Lung microvascular endothelial cell (primary cell): ENCODE data around the gene PHC1. TPM values are rescaled to one million over a fixed set of nuclear protein-coding genes. Genes with fewer than 3 reads are reported as not detected.
"Not testable (repeated sequence)": the region's sequence is repeated elsewhere in the genome, so short reads cannot be mapped to it uniquely, and the experiment has no call there.

Experiments
- DNase-seq, 2 donors: peaks; one replicate each; pipeline versions ENCODE4 v3.0.0 to v3.0.0-alpha.2; 2010; ENCODE audit warnings: low read depth in 2 of 2
- total RNA-seq: library from RNA; depleted of rRNA; stranded (reverse); fragments of >200 nt; gene quantifications from 2 replicates; pipeline ENCODE4 v1.2.1, GENCODE V29; 2014

Gene PHC1
- total RNA-seq, 1 donor from 2014 or later = 12.1 TPM

DNA sequence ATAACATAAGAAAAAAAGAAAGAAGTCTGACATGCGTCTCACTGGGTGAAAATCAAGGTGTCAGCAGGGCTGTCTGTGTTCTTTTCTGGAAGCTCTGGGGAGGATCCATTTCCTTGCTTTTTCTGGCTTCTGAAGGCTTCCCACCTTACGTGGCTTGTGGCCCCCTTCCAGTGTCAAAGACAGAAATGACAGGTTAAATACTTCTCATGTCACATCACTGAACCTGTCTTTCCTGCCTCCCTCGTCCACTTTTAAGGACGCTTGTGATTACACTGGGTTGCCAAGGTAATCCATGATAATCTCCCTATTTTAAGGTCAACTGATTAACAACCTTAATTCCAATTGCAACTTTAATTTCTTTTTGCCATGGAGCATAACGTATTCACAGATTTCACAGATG lies 4.6 kb upstream of the PHC1 start:
- DNase-seq = no peak

DNA sequence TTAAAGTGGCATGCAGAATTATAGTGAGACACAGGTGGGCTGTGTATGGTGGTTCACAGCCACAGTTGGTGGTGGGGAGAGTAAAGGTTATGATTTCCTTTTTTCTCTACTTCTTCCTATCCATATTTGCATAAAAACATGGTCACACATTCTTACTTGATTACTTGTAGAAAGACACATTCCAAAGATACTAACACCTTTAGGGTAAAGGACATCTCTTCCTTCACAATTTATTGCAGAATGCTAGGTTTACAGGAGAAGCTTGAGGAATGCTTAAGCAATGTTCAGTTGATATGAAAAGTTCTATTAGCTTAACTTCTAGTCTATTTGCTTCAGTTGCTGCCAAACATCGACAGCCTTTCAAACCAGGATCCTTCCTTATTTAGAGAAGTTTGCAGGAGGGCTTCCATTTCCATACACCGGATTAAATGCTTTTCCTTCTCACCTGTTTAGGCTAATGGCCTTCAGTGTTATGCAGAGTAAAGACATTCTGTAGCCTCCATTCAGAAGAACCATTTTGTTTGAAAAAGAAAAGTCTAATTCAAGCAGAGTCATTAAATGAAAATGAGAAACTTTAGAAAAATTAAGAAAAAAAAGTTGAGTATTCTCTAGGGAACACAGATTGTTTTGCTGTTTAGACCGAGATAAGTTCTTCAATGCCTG lies 2.6 kb upstream of the PHC1 start:
- DNase-seq = no peak

DNA sequence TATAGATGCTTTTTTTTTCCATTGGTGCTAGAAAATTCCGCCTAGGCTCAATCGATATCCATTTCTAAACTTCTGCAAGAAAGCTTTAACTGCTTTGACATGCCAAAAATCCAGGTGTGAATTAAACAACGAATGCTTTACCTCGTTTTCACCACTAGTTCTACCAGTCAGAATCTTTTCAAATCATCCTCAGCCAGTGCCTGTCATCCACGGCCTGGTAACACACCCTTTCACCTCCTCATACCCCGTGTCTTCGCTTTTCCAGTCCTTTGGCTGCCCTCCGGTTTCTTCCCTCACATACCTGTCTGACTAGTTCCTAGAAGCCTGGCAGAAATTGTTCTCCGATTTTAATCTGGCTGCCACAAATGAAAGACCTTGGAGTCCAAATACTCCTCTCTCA lies 1.4 kb upstream of the PHC1 start:
- no peak for DNase-seq

DNA sequence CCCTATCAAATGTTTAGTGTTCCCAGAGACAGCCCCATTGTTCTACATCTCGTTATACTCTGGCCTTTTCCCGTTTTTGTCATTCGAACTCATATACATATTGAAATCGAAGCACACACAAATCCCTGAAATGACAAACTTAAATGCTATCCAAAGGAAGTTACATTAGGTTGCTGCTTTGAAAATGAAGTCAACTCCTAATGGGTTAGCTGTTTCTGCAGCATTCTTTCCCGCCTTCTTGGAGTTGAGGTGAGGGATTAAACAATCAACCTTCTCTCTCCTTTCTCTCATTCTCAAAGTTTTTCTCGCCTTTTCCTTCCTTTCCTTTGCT lies 642 bp upstream of the PHC1 start:
- DNase-seq = peak in 1 of 2 donors; percentile 3

DNA sequence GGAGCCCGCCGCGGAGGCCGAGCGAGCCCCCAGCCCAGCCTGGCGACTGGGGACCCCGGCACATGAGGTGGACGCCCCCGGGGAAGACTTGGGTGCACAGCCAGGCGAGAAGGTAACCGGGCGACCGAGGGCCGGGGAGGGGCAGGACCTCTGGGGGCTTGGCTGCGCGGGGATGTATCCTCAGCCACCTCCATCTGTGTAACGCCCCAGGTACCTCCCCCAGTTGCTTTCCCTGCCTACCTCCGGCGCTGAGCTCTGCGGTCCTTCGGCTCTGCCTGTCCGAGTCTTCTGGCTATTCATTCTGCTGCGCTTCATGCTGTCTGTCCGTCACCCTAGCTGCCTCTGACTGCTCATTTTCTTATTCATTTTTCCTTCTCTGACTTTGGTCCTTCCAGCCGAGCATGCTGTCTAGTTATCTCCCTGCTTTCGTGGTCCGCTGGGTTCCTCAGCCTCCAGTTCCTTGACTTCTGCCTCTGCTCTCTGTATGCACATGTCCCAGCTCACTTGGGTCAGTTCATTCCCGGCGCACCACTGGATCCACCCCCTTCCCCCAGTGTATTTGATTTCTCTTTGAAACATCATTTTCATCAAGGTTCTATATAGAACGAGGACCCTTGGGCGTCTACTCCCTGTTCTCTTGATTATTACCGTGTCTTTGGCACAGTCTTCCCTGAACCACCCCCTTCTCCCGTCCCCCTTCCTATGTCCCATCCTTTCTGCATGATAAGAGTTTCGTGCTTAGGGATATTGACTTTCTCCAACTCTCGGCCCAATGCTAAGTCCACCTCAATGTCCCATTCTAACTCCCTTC lies 612 bp downstream of the PHC1 start:
- peak; percentile 55 to 67 for DNase-seq

DNA sequence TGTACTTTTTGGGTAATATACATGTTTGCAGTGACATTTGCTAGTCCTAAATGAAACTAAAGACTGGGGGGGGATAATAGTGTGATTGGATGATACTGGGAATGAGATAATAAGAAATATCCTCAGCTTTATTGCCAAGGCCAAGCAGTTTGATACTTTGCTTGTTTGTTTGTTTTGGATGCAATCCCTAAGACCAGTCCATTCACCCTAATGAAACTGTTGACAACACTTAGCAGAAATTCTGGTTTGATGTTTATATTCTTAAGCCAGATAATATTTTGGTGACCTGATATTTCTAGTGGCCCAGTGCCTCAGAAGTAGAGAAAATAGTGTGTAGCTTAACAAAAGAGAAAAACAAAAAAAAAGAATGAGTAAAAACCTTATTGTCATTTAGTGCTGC lies 1.8 kb downstream of the PHC1 start:
- no peak for DNase-seq

DNA sequence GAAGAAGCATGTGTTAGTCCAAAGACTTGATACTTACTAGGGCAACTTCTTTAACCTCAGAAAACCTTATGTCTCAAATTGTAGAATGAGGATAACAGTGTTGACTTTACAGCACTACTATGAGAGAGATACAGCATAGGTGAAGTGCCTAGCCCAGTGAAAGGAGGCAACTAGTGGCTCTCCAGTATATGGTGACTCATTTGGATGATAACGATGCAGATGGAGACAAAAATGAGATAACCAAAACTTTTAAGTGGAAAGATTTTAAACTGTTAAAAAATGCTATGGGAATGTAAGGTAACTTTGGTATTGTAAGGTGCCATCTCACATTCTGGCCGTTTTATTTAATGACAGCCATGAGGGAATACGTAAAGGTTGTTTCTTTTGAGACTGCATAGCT lies 2.7 kb downstream of the PHC1 start:
- no peak for DNase-seq

DNA sequence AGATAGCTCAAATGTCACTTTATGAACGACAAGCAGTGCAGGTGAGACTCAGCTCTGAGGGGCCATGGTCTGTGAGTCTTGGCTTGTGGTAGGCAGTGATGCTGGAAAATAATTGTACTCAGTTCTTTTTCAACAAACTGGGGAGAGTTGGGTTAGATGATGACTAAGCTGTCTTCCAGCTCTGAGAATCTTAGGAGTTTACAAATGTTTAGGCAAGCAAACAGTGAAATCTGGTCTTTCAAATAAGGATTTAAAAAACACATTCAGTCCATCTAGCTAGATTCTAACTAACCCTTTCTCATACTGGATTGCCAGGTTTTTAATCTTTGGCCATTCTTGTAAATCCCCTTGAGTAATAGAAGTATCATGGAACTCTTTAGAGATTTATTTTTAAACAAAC lies 3.4 kb downstream of the PHC1 start:
- DNase-seq = no peak

DNA sequence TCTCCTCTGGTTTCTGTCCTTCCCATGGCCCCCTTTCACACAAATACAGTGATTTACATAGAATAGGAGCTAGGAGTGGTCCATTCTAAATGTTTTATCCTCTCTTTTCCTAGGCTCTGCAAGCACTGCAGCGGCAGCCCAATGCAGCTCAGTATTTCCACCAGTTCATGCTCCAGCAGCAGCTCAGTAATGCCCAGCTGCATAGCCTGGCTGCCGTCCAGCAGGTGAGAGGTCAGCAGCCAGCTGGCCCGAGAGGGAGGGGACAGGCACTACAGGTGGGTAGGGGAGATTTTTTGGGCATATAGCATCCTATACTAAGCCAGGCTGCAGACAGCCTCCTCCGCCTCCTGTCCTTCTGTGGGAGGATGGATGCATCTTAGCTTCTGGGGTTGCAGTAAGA lies 5.3 kb downstream of the PHC1 start:
- not testable (repeated sequence) for DNase-seq

DNA sequence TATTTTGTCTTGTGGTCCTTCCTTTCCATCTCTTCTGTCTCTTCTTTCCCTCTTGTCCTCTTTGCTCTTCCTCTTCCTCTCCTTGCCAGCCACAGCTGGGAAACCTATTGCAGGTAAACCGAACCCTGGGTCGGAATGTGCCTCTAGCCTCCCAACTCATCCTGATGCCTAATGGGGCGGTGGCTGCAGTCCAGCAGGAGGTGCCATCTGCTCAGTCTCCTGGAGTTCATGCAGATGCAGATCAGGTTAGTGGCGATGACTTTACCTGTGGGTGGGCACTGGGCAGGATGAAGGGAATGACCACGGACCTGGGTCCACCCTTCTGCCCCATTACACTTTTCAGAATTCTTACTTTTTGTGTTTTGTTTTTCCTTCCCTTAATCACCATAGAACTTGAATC lies 8.2 kb downstream of the PHC1 start:
- no peak for DNase-seq

DNA sequence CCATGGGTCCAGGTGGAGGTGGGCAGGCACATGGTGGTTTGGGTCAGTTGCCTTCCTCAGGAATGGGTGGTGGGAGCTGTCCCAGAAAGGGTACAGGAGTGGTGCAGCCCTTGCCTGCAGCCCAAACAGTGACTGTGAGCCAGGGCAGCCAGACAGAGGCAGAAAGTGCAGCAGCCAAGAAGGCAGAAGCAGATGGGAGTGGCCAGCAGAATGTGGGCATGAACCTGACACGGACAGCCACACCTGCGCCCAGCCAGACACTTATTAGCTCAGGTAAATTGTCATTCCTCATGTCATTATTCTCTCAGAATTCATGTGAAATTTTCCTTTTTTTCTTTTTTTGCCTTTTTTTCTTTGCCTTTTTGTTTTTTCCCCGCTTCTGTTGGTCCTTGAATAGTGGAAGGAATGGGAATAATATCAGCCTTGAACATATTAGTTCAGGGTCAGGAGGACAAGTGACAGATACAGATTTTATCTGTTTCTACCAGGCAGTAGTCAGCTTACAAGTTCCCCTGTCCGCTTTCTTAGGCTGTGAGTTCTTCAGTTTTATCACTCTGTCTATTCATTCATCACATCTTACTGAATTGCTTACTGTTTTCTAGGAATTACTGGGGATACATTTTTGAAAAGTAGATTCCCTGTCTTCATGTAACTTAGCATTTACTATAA lies 16.5 kb downstream of the PHC1 start:
- DNase-seq = not testable (repeated sequence)

DNA sequence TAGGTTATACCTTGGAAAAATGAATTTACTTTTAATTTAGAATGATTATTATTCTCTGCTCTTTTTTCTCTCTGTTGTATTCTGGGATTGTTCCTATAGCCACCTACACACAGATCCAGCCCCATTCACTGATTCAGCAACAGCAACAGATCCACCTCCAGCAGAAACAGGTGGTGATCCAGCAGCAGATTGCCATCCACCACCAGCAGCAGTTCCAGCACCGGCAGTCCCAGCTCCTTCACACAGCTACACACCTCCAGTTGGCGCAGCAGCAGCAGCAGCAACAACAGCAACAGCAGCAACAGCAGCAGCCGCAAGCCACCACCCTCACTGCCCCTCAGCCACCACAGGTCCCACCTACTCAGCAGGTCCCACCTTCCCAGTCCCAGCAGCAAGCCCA lies 18.2 kb downstream of the PHC1 start:
- not testable (repeated sequence) for DNase-seq

DNA sequence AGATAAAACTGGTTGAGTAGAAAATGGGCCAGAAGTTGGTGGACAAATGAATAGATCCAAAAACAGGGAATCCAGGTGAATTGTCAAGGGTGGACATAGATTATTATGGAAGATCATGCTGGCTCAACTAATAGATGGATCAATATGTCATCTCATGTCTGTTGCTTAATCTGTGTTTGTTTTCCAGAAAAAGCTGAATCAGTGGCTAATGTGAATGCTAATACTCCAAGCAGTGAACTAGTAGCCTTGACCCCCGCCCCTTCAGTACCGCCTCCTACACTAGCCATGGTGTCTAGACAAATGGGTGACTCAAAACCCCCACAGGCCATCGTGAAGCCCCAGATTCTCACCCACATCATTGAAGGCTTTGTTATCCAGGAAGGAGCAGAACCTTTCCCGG lies 19.8 kb downstream of the PHC1 start:
- DNase-seq = not testable (repeated sequence)

DNA sequence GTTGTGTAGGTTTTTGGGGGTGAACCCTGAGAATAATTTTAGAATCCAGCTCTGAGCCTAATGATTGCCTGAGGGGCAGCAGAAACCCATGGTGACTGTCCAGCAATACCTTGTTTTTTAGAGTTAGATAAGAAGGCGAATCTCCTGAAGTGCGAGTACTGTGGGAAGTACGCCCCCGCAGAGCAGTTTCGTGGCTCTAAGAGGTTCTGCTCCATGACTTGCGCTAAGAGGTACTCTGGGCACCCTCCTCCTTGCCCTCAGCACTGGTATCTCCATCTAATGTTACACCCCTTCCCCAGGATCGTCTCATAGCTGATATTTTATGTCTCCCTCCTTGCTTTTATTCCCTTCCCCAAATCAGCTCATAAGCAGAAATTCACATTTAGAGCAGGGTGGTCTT lies 22.4 kb downstream of the PHC1 start:
- no peak for DNase-seq

DNA sequence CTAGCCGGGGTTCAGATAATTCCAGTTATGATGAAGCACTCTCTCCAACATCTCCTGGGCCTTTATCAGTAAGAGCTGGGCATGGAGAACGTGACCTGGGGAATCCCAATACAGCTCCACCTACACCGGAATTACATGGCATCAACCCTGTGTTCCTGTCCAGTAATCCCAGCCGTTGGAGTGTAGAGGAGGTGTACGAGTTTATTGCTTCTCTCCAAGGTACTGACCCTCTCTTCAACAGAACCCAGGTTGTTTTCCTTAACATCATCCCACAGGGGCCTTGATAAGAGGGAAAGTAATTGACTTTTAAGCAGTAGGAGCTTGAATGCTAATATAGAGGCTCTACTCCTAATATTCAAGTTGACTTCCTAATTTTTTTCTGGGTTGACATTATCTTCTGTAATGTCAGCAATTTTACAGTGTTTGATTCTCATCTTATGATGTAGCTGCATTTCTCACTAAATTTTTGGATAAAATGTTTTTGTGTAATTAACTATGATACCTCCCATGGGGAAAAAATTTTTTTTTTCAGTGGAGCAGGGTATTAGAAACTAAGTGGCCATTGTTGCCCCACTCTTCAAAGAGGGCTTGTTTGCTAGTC lies 23.6 kb downstream of the PHC1 start:
- not testable (repeated sequence) for DNase-seq

DNA sequence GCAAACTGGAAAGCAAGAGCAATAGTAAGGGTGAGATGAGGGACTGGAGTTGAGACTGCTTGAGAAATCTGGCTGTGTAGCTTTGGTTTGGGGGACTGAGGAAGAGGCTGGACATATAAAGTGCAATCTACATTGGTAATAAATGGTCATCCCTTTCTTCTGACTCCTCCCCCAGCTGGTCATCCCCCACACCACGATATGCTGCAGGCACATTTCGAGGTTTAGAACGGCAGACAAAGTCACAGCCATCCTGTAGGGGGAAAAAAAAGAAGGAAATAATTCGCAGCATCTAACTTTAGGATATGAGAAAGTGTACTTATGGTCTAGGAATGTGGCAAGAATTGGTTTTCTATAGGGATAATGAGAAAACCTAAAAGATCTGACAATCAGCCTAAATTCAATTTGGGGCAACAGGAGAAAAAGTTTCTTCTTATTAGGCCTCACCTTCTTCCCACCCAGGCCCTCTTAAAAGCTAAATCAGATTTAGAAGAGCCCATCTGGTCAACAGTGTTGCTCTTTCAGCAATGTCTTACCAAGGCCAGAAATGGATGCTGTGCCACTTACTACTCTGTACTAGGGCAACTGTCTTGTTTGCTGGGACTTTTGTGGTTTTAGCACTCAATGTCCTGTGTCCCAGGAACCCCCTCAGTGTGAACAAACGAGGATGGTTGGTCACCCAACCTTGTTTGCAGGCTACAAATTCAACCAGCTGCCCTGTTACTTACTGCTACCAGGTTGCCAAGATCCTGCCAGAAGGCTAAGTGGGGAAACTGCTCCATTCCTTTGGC lies 27.6 kb downstream of the PHC1 start:
- DNase-seq = no peak

DNA sequence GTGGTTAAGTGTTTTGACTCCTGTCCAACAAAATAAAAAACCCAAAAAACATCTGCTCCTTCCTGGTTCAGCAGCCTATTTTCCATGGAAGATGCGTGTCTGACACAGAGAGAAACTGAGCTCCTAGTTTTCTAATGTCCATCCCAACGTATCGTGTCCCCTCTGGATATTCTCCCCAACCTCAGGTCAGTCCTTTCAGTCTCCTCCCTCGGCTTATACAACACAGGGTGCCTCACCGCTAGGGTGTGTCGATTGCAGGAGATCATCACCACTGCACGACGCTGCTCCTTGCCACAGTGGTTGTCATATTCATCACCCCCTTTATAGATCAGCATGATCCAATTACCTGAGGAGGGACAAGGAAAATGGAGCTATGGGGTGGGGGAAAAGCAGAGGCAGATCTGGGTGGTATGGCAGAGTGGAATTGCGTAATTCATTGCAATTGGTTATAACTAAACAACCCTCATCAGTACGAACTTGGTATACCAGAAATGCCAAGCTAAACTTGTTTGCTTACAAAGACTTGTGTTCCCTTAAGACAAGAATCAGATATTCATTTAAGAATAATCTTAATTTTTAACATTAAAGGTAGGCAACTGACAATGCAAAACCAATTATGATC lies 29.4 kb downstream of the PHC1 start:
- no peak for DNase-seq

DNA sequence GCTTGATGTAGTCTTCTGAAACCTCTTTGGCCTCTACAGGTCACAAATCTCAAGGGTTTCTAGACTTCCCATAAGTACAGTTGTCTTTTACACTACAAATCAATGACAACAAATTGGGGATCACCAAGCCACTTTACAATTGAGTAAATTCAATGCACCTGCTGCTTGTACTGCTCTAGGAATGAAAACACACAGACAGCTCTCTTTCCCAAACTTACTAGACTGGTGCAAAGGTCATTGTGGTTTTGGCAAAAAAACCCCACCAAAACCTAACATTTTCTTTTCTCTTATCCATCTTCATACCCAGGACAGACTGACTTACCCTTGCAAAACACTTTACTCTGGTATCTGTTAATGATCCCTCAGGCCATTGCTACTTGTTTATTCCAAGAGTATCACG lies 32.4 kb downstream of the PHC1 start:
- DNase-seq = no peak

DNA sequence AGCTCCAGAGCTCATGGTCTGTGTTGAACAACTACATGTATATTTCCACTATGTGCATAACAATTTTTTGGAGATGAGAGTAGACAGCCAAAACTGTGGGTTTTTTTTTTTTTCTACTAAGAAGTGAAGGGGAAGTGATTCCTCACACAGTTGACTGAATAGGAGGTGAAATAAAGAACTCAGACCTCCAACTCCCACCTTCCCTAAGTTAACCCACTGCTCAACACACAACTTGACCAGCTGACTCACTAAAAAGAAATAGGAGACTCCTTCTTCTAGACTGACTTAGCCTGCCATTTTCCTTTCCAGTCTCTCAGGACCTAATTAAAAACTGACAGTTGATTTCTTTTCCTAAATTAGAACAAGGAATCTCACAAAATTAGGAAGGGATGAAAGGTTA lies 33.4 kb downstream of the PHC1 start:
- DNase-seq = no peak

DNA sequence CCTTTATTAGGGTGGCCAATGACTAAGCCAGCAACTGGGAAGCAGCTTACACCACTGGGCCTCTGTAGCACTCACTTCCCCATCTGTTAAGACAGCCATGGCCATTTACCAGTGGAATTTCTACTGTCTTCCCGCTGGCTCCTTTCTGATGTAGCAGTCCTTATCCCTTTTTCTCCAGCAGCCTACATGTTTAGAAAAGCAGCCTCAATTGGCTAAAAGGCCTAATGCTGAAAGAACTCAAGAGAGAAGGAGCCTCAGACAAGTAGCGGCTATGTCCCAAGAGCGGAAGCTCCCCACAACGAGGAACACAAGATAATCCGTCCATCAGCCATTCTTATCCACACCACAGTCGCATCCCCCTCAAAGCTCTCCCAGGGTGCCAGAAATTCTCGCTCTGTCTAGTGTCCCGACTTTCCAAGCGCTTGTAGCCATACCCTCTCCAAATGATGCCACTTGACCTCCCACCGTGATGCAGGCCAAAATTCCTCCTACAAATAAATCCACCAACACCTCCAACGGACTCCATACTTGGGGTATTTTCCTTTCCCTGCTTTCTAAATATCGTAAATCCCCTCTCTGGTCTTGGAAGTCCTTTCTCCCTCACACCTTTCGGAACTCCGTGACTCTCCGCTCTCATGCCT lies 34.5 kb downstream of the PHC1 start:
- peak; percentile 36 to 52 for DNase-seq
